Measurements from ENCODE around the gene FLAD1. TPM values are rescaled to one million over a fixed set of nuclear protein-coding genes. Genes with fewer than 3 reads are reported as not detected.

Gene FLAD1
- total and polyA plus RNA-seq, 9 donors: 11.1 to 30.0 (median 18.9) TPM

GRCh38 chr1:155012776-155013602 lies 29.8 kb downstream of the FLAD1 start:
- H3K4me1 ChIP-seq (ENCODE audit: insufficient read depth): peaks cover 16% of the 10 kb centered on the region
- H3K36me3 ChIP-seq: no peaks in the 10 kb centered on the region
- intact Hi-C loops (cut with DNase I): no loop called here
- no peaks in the 10 kb centered on the region for H3K9me3 ChIP-seq
- no peak for DNase-seq
- peak overlapping the region in 1 of 2 donors; percentile 57 for H3K27ac ChIP-seq
- WGBS, 3 donors: 63 to 79% (median 73%) methylated on average over 3 of the region's 3 CpGs
- H3K4me3 ChIP-seq: no peak overlapping the region
- TF ChIP-seq EP300 (IDR thresholded peaks at IDR 0.05) (no peak), CTCF (IDR thresholded peaks at IDR 0.05) (no peak), POLR2A (IDR thresholded peaks at IDR 0.05) (no peak)
- H3K27me3 ChIP-seq: no peaks in the 10 kb centered on the region

- Histone ChIP-seq H3K4me3 (no peak overlapping the region), H3K36me3 (no peaks in the 10 kb centered on the region), H3K9me3 (no peaks in the 10 kb centered on the region), H3K27ac (no peak overlapping the region), H3K27me3 (no peaks in the 10 kb centered on the region), H3K4me1 (ENCODE audit: insufficient read depth) (peaks cover 16% of the 10 kb centered on the region)
- peak in 1 of 5 donors; percentile 33 for DNase-seq
- TF ChIP-seq POLR2A (IDR thresholded peaks at IDR 0.05): no peak
- no peak for TF ChIP-seq CTCF (IDR thresholded peaks at IDR 0.05)
- TF ChIP-seq EP300 (IDR thresholded peaks at IDR 0.05): no peak
- 43 to 55% (median 45%) methylated on average over 7 to 8 of the region's 8 CpGs for whole genome bisulfite sequencing, 3 donors
- intact Hi-C loops (cut with DNase I): no loop called here
Measured at GRCh38 chr1:155013632-155014031, 30.5 kb downstream of the FLAD1 start.

- Histone ChIP-seq H3K9me3 (no peaks in the 10 kb centered on the region), H3K4me3 (no peak overlapping the region), H3K27me3 (no peaks in the 10 kb centered on the region), H3K36me3 (no peaks in the 10 kb centered on the region), H3K4me1 (ENCODE audit: insufficient read depth) (peaks cover 16% of the 10 kb centered on the region), H3K27ac (no peak overlapping the region)
- peak in 2 of 5 donors; percentile 34 to 41 for DNase-seq
- intact Hi-C loops (cut with DNase I): loop anchor here in 1 of 4 donors (5.0 kb wide), 1 partner anchor 37 kb away; the partner anchor contains the start of gene ADAM15
- 86 to 89% (median 88%) methylated on average over 31 of the region's 31 CpGs for WGBS, 3 donors
- TF ChIP-seq EP300 (IDR thresholded peaks at IDR 0.05): no peak
- TF ChIP-seq POLR2A (IDR thresholded peaks at IDR 0.05): no peak
- no peak for TF ChIP-seq CTCF (IDR thresholded peaks at IDR 0.05)
Measured at GRCh38 chr1:155014709-155015508, 31.8 kb downstream of the FLAD1 start.

- Histone ChIP-seq H3K27ac (no peak overlapping the region), H3K36me3 (no peaks in the 10 kb centered on the region), H3K4me1 (ENCODE audit: insufficient read depth) (peaks cover 16% of the 10 kb centered on the region), H3K9me3 (no peaks in the 10 kb centered on the region), H3K27me3 (no peaks in the 10 kb centered on the region), H3K4me3 (no peak overlapping the region)
- DNase-seq: peak in 2 of 5 donors; percentile 31 to 39
- TF ChIP-seq POLR2A (IDR thresholded peaks at IDR 0.05): no peak
- intact Hi-C loops (cut with DNase I): loop anchor here in 1 of 4 donors (5.0 kb wide), 1 partner anchor 37 kb away; the partner anchor contains the start of gene ADAM15
- 85 to 86% (median 86%) methylated on average over 16 of the region's 16 CpGs for WGBS, 3 donors
Measured at GRCh38 chr1:155015527-155016230, 32.5 kb downstream of the FLAD1 start.

Data from ovary (tissue), 9 donors.